Astrocyte of the hippocampus (primary cell): ENCODE data around the gene ZFP42.
"Not testable (repeated sequence)": the region's sequence is repeated elsewhere in the genome, so short reads cannot be mapped to it uniquely, and the experiment has no call there.

Experiments
- DNase-seq: peaks from one replicate; pipeline ENCODE4 v3.0.0; 2011; ENCODE audit warnings: low read depth, low spot score

Gene ZFP42

GRCh38 chr4:187995322-187996207 is at the start of gene ZFP42:
ZFP42 (plus strand) TSS chr4:187995771; CDS start chr4:188002808, 7,037 bp downstream.
- peak; percentile 6 for DNase-seq

- no peak for DNase-seq
These were observed 34.4 kb upstream of the ZFP42 start for GRCh38 chr4:187961171-187961570.

- no peak for DNase-seq
These were observed 33.6 kb upstream of the ZFP42 start for GRCh38 chr4:187961961-187962360.

GRCh38 chr4:187962926-187963325 is 32.6 kb upstream of the ZFP42 start:
- DNase-seq, result no peak

- DNase-seq, result no peak
These were observed 29.8 kb upstream of the ZFP42 start for GRCh38 chr4:187965726-187966125.

GRCh38 chr4:187972135-187972534 is 23.4 kb upstream of the ZFP42 start:
- no peak for DNase-seq

GRCh38 chr4:187983746-187984145 is 11.8 kb upstream of the ZFP42 start:
- no peak for DNase-seq

- no peak for DNase-seq
These were observed 2.6 kb upstream of the ZFP42 start for GRCh38 chr4:187992971-187993370.

- DNase-seq, result no peak
These were observed 1.7 kb upstream of the ZFP42 start for GRCh38 chr4:187993827-187994226.

GRCh38 chr4:187996502-187997177 is 1.1 kb downstream of the ZFP42 start:
- no peak for DNase-seq

- DNase-seq, result not testable (repeated sequence)
These were observed 2.4 kb downstream of the ZFP42 start for GRCh38 chr4:187997991-187998390.

- DNase-seq, result no peak
These were observed 3.9 kb downstream of the ZFP42 start for GRCh38 chr4:187999406-187999932.

- no peak for DNase-seq
These were observed 6.8 kb downstream of the ZFP42 start for GRCh38 chr4:188002323-188002722.

- no peak for DNase-seq
These were observed 7.2 kb downstream of the ZFP42 start for GRCh38 chr4:188002751-188003150.

GRCh38 chr4:188005561-188005960 is 10.0 kb downstream of the ZFP42 start:
- no peak for DNase-seq

GRCh38 chr4:188006285-188006848 is 10.8 kb downstream of the ZFP42 start:
- no peak for DNase-seq

GRCh38 chr4:188008377-188008776 is 12.8 kb downstream of the ZFP42 start:
- DNase-seq, result peak; percentile 44

- DNase-seq, result no peak
These were observed 16.9 kb downstream of the ZFP42 start for GRCh38 chr4:188012426-188012945.

GRCh38 chr4:188015025-188015940 is 19.7 kb downstream of the ZFP42 start:
- DNase-seq, result no peak

- no peak for DNase-seq
These were observed 21.2 kb downstream of the ZFP42 start for GRCh38 chr4:188016754-188017153.

GRCh38 chr4:188018262-188018661 is 22.7 kb downstream of the ZFP42 start:
- DNase-seq, result no peak
